HUES6 (cell line): ENCODE data around the gene GSG1.
"Not testable (repeated sequence)": the region's sequence is repeated elsewhere in the genome, so short reads cannot be mapped to it uniquely, and the experiment has no call there.

Experiments used
- H3K27ac ChIP-seq: 2 replicates; pipeline ENCODE4 v1.7.0; 2013; ENCODE audit warnings: low read depth, mild to moderate bottlenecking, low read length, inconsistent platforms
- H3K27me3 ChIP-seq: 2 replicates; pipeline ENCODE4 v1.6.1; 2013; ENCODE audit warnings: low read length; ENCODE audit not compliant: control insufficient read depth, insufficient read depth
- H3K36me3 ChIP-seq: 2 replicates; pipeline ENCODE4 v1.6.1; 2013; ENCODE audit warnings: low read length; ENCODE audit not compliant: control insufficient read depth, insufficient read depth
- H3K4me1 ChIP-seq: 2 replicates; pipeline ENCODE4 v1.6.1; 2013; ENCODE audit warnings: low read length; ENCODE audit not compliant: control insufficient read depth, insufficient read depth
- H3K4me3 ChIP-seq: 2 replicates; pipeline ENCODE4 v1.5.1; 2013; ENCODE audit warnings: low read depth, low read length
- H3K9ac ChIP-seq: one replicate; pipeline ENCODE4 v1.6.1; 2013; ENCODE audit warnings: mild to moderate bottlenecking, low read length
- H3K9me3 ChIP-seq: 2 replicates; pipeline ENCODE4 v1.6.1; 2013; ENCODE audit warnings: low read depth, low read length; ENCODE audit not compliant: control insufficient read depth, insufficient read depth

GSG1 gene

GRCh38 chr12:13088496-13088895 is 15.0 kb downstream of the GSG1 start:
- peak overlapping the region; percentile 67 for H3K27ac ChIP-seq
- no peaks in the 10 kb centered on the region for H3K9me3 ChIP-seq
- peaks cover 42% of the 10 kb centered on the region for H3K4me1 ChIP-seq
- H3K4me3 ChIP-seq, result no peak overlapping the region; the same call in 1 of the 2 replicates
- no peaks in the 10 kb centered on the region for H3K27me3 ChIP-seq
- H3K36me3 ChIP-seq, result peaks cover 6% of the 10 kb centered on the region
- no peak overlapping the region for H3K9ac ChIP-seq

DNA sequence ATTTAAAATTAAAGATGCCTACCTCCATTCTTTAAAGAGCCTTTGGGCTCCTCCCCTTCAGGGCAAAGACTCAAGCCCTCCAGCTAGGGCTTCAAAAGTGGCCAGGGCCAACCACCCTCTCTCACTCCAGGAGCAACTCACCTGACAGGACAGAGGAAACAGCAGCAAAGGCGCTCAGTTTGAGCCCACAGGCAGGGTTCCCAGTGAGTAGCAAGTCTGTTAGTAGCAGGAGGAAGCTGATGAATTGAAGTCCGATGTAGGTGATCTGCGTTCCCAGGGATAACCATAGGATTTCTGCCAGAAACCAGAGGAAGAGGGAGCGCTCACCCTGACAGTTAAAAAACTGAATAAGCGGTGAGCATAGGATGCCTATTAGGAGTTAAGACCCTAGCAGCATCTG is 15.7 kb downstream of the GSG1 start:
- Histone ChIP-seq H3K9me3 (no peaks in the 10 kb centered on the region), H3K9ac (peak overlapping the region; percentile 28), H3K27ac (peak overlapping the region; percentile 67), H3K4me3 (peak overlapping the region; percentile 30; the same call in 1 of the 2 replicates), H3K27me3 (no peaks in the 10 kb centered on the region), H3K36me3 (peaks cover 6% of the 10 kb centered on the region), H3K4me1 (peaks cover 38% of the 10 kb centered on the region)

GRCh38 chr12:13085968-13086686 is 17.3 kb downstream of the GSG1 start:
- no peaks in the 10 kb centered on the region for H3K9me3 ChIP-seq
- no peaks in the 10 kb centered on the region for H3K27me3 ChIP-seq
- no peak overlapping the region for H3K9ac ChIP-seq
- peaks cover 28% of the 10 kb centered on the region for H3K4me1 ChIP-seq
- H3K27ac ChIP-seq, result no peak overlapping the region
- H3K4me3 ChIP-seq, result no peak overlapping the region
- H3K36me3 ChIP-seq, result peaks cover 9% of the 10 kb centered on the region

- Histone ChIP-seq H3K4me1 (peaks cover 28% of the 10 kb centered on the region), H3K4me3 (no peak overlapping the region), H3K9me3 (no peaks in the 10 kb centered on the region), H3K27me3 (no peaks in the 10 kb centered on the region), H3K9ac (no peak overlapping the region), H3K36me3 (peaks cover 17% of the 10 kb centered on the region), H3K27ac (no peak overlapping the region)
These were observed 18.4 kb downstream of the GSG1 start for GRCh38 chr12:13084898-13085640.

DNA sequence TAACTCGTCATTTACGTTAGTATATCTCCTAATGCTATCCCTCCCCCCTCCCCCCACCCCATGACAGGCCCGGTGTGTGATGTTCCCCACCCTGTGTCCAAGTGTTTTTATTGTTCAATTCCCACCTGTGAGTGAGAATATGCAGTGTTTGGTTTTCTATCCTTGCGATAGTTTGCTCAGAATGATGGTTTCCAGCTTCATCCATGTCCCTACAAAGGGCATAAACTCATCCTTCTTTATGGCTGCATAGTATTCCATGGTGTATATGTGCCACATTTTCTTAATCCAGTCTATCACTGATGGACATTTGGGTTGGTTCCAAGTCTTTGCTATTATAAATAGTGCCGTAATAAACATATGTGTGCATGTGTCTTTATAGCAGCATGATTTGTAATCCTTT is 19.8 kb downstream of the GSG1 start:
- Histone ChIP-seq H3K36me3 (peaks cover 19% of the 10 kb centered on the region), H3K4me1 (peaks cover 20% of the 10 kb centered on the region)
- not testable (repeated sequence) for H3K9me3 ChIP-seq, H3K27ac ChIP-seq, H3K4me3 ChIP-seq, H3K27me3 ChIP-seq, H3K9ac ChIP-seq

- Histone ChIP-seq H3K4me1 (peaks cover 12% of the 10 kb centered on the region), H3K4me3 (no peak overlapping the region), H3K27ac (no peak overlapping the region), H3K27me3 (no peaks in the 10 kb centered on the region), H3K9me3 (no peaks in the 10 kb centered on the region), H3K36me3 (peaks cover 19% of the 10 kb centered on the region), H3K9ac (no peak overlapping the region)
These were observed 20.6 kb downstream of the GSG1 start for GRCh38 chr12:13082861-13083260.

- H3K36me3 ChIP-seq, result peaks cover 25% of the 10 kb centered on the region
- no peaks in the 10 kb centered on the region for H3K9me3 ChIP-seq
These were observed 23.2 kb downstream of the GSG1 start for GRCh38 chr12:13080266-13080665.

GRCh38 chr12:13079440-13079906 is 24.0 kb downstream of the GSG1 start:
- Histone ChIP-seq H3K27me3 (no peaks in the 10 kb centered on the region), H3K9me3 (no peaks in the 10 kb centered on the region), H3K4me3 (no peak overlapping the region), H3K36me3 (peaks cover 23% of the 10 kb centered on the region), H3K9ac (no peak overlapping the region), H3K27ac (no peak overlapping the region), H3K4me1 (no peaks in the 10 kb centered on the region; the same call in 1 of the 2 replicates)

More at GRCh38 chr12:13080266-13080665, 23.2 kb downstream of the GSG1 start:
- H3K27me3 ChIP-seq, result no peaks in the 10 kb centered on the region
- H3K9ac ChIP-seq, result no peak overlapping the region
- no peak overlapping the region for H3K4me3 ChIP-seq
- H3K4me1 ChIP-seq, result no peaks in the 10 kb centered on the region; the same call in 1 of the 2 replicates
- H3K27ac ChIP-seq, result no peak overlapping the region

DNA sequence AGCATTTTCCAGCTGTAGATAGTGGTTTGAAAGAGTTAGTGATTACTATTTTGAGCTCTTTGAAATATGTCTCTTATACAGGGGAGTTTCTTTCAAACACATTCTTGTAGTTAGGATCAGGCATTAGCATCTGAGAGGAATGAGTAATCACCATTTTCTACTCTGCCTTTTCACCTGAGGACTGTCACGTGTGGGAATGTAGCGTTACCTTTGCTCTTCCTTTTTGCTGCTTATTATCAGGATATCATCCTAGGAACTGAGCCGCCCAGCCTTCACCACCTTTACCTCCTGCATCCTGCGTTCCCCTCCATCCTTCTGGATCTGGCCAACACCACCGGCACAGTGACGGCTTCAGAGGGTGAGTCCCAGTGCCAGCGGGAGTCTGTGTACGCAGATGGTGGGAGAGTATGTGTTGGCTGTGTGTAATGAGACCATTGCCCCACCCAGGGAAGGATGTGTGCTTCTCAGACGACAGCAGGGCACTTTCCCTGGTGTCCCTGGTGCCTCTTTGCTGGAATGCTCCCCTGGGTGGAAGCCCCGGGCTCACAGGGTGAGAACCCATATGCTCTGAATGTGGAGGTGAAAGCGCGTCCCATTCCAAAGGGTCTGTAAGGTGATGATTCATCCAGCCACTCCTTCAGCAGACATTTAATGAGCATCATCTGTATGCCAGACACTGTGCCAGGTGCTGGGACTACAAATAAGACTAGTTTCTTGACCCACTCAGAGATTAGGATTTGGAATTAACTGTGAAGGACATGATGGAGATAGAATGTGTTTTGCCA is 27.5 kb downstream of the GSG1 start:
- Histone ChIP-seq H3K9me3 (no peaks in the 10 kb centered on the region), H3K27ac (no peak overlapping the region), H3K27me3 (no peaks in the 10 kb centered on the region), H3K4me3 (no peak overlapping the region), H3K4me1 (peaks cover 4% of the 10 kb centered on the region; the same call in 1 of the 2 replicates), H3K9ac (no peak overlapping the region), H3K36me3 (peaks cover 40% of the 10 kb centered on the region)

DNA sequence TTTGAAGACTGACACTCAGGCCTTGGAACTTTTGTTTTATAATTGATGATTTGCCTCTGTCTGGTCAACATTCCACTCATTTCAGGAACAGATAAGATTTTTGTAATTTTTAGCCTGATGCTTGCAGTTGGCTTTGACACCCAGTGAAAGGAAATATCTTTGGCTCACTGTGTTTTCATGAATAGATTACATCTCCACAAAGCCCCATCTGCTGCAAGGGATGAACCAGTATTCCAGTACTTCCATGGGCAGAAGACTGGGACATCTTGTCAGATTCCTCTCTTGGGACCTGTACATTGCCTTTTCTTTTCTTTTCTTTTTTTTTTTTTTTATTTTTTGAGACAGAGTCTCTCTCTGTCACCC is 28.4 kb downstream of the GSG1 start:
- Histone ChIP-seq H3K27me3 (no peaks in the 10 kb centered on the region), H3K27ac (no peak overlapping the region), H3K4me3 (no peak overlapping the region), H3K36me3 (peaks cover 39% of the 10 kb centered on the region), H3K9me3 (no peaks in the 10 kb centered on the region), H3K4me1 (peaks cover 4% of the 10 kb centered on the region; the same call in 1 of the 2 replicates), H3K9ac (no peak overlapping the region)
